H1 (cell line): ENCODE results near the gene RTP2. TPM values are rescaled to one million over a fixed set of nuclear protein-coding genes. Genes with fewer than 3 reads are reported as not detected.
A peak's percentile ranks its signal among the peaks of the same experiment; 100 is the strongest.

Source experiments
- CBX5 ChIP-seq: fragments of 300-800, 300-1000 bp; sonication (generic); IDR thresholded peaks from 2 replicates; pipeline ENCODE4 v1.7.1; 2016; ENCODE audit warnings: antibody characterized with exemption, low read length, low read depth
- EGR1 ChIP-seq: IDR thresholded peaks from 2 replicates; pipeline ENCODE4 v1.6.1; 2011; ENCODE audit warnings: low read depth, low read length, borderline replicate concordance
- HDAC2 ChIP-seq, 2 experiments: fragments of 300-600 bp in 1 of 2; sonication (generic) in 1 of 2; IDR thresholded peaks; 2 replicates each; pipeline ENCODE4 v1.6.1; 2011 to 2012; ENCODE audit warnings: low read depth in 2 of 2, low read length in 2 of 2, mild to moderate bottlenecking in 2 of 2, moderate library complexity in 2 of 2, borderline replicate concordance in 1 of 2, inconsistent platforms in 1 of 2
- MAX ChIP-seq: IDR thresholded peaks from 2 replicates; pipeline ENCODE4 v1.6.1; 2012; ENCODE audit warnings: inconsistent platforms
- POLR2A ChIP-seq, 2 experiments: IDR thresholded peaks; 1 replicate in 1 of 2; 2 replicates in 1 of 2; pipeline ENCODE4 v1.6.1; 2011; ENCODE audit warnings: low read depth in 2 of 2, low read length in 2 of 2, mild to moderate bottlenecking in 2 of 2; ENCODE audit errors: control extremely low read depth in 1 of 2
- POU5F1 ChIP-seq: IDR thresholded peaks from 2 replicates; pipeline ENCODE4 v1.6.1; 2011; ENCODE audit warnings: low read depth, mild to moderate bottlenecking, low read length, moderate library complexity
- RAD21 ChIP-seq, 2 experiments: IDR thresholded peaks in 1 of 2; conservative IDR thresholded peaks in 1 of 2; 2 replicates each; pipeline ENCODE4 v1.6.1; 2011; ENCODE audit warnings: low read depth in 2 of 2, low read length in 2 of 2, improper control_type of control experiment in 1 of 2, inconsistent platforms in 1 of 2, mild to moderate bottlenecking in 1 of 2, moderate library complexity in 1 of 2
- SP4 ChIP-seq: IDR thresholded peaks from 2 replicates; pipeline ENCODE4 v1.6.1; 2012; ENCODE audit warnings: low read length, inconsistent platforms
- TEAD4 ChIP-seq: IDR thresholded peaks from 2 replicates; pipeline ENCODE4 v1.6.1; 2012; ENCODE audit warnings: low read depth, low read length, inconsistent platforms, mixed read lengths
- YY1 ChIP-seq: IDR thresholded peaks from 2 replicates; pipeline ENCODE4 v1.6.1; 2011; ENCODE audit warnings: low read depth, mild to moderate bottlenecking, low read length
- ZNF274 ChIP-seq: IDR thresholded peaks from 2 replicates; pipeline ENCODE4 v1.7.0; 2012; ENCODE audit warnings: low read length, borderline replicate concordance; ENCODE audit errors: extremely low read depth
- polyA plus RNA-seq, 7 experiments: library from polyadenylated mRNA; depleted of rRNA in 3 of 7; stranded (reverse) in 5 of 7; unstranded in 2 of 7; fragments of >200 nt in 5 of 7; fragments of 200-250 nt in 2 of 7; gene quantifications; 1 replicate in 5 of 7; 2 replicates in 1 of 7; 4 replicates in 1 of 7; pipeline versions ENCODE4 v1.2.1 to v1.2.3, GENCODE V29; 2011 to 2013; ENCODE audit warnings: missing spikeins in 2 of 7, mixed read lengths in 2 of 7
- total RNA-seq: library from RNA; stranded (reverse); fragmentation: NEBNext Ultra II Directional; extraction: Animal tissue kit (Norgen Biotek cat#: 25700); gene quantifications from 2 replicates; pipeline ENCODE4 v1.2.1, GENCODE V29; 2021
- TF ChIP-seq, protein P1 (sequence below), 3 experiments: IDR thresholded peaks; 1 replicate in 2 of 3; 2 replicates in 1 of 3; pipeline versions ENCODE4 v1.5.1 to v1.6.1; 2011; ENCODE audit warnings: low read length in 3 of 3, mild to moderate bottlenecking in 3 of 3, inconsistent platforms in 2 of 3, low read depth in 1 of 3, moderate library complexity in 1 of 3; ENCODE audit not compliant: insufficient read depth in 1 of 3; ENCODE audit errors: control extremely low read depth in 1 of 3

RTP2 gene
- total and polyA plus RNA-seq, 2 of the 8 experiments (the other 6 are each of a cell fraction or from before 2014, with no cell fraction given) = not detected

GRCh38 chr3:187669675-187670504, 32.5 kb downstream of the RTP2 start, which contains the start of gene SST (continued):
- TF ChIP-seq CBX5 (no peak), EGR1 (no peak), POLR2A (IDR thresholded peaks at IDR 0.05; ENCODE audit: control extremely low read depth in 1 of 2, low read depth in 2 of 2, low read length in 2 of 2) (no peak), HDAC2 (IDR thresholded peaks at IDR 0.05; ENCODE audit: borderline replicate concordance in 1 of 2, low read depth in 2 of 2, low read length in 2 of 2) (peak in 1 of 2 experiments; percentile 97; a peak in 2 of 4 replicates), RAD21 (IDR thresholded peaks at IDR 0.05 in 1 of 2, conservative IDR thresholded peaks at IDR 0.05 in 1 of 2; ENCODE audit: low read depth in 2 of 2, low read length in 2 of 2) (peak; percentile 14 to 16; a peak in 2 of 4 replicates), ZNF274 (no peak), YY1 (peak; percentile 86; the same call in 1 of the 2 replicates), SP4 (no peak), TEAD4 (no peak), POU5F1 (no peak), MAX (peak; percentile 67)
- TF ChIP-seq, protein P1, sequence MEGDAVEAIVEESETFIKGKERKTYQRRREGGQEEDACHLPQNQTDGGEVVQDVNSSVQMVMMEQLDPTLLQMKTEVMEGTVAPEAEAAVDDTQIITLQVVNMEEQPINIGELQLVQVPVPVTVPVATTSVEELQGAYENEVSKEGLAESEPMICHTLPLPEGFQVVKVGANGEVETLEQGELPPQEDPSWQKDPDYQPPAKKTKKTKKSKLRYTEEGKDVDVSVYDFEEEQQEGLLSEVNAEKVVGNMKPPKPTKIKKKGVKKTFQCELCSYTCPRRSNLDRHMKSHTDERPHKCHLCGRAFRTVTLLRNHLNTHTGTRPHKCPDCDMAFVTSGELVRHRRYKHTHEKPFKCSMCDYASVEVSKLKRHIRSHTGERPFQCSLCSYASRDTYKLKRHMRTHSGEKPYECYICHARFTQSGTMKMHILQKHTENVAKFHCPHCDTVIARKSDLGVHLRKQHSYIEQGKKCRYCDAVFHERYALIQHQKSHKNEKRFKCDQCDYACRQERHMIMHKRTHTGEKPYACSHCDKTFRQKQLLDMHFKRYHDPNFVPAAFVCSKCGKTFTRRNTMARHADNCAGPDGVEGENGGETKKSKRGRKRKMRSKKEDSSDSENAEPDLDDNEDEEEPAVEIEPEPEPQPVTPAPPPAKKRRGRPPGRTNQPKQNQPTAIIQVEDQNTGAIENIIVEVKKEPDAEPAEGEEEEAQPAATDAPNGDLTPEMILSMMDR (IDR thresholded peaks at IDR 0.05; ENCODE audit: control extremely low read depth in 1 of 3, insufficient read depth in 1 of 3, low read depth in 1 of 3, low read length in 3 of 3) = no peak
